GM12875 (cell line): ENCODE measurements around the gene TAPT1.

ENCODE experiments used
- H3K4me3 ChIP-seq: one replicate; pipeline ENCODE4 v1.5.1; 2011; ENCODE audit warnings: low read depth, low read length, control low read depth
- CTCF ChIP-seq: IDR thresholded peaks from 2 replicates; pipeline ENCODE4 v1.5.1; 2011; ENCODE audit warnings: low read depth, mild to moderate bottlenecking, control low read depth, inconsistent platforms, low read length, moderate library complexity, borderline replicate concordance; ENCODE audit not compliant: insufficient read depth

TAPT1 gene

GRCh38 chr4:16245241-16245640 lies 19.0 kb upstream of the TAPT1 start:
- no peak overlapping the region for H3K4me3 ChIP-seq
- TF ChIP-seq CTCF, result no peak

- no peak overlapping the region for H3K4me3 ChIP-seq
- no peak for TF ChIP-seq CTCF
These were observed 17.0 kb upstream of the TAPT1 start for GRCh38 chr4:16243285-16243684.

- no peak overlapping the region for H3K4me3 ChIP-seq
- TF ChIP-seq CTCF, result no peak
These were observed 14.0 kb upstream of the TAPT1 start for GRCh38 chr4:16240300-16240699.

GRCh38 chr4:16239086-16239485 lies 12.8 kb upstream of the TAPT1 start:
- TF ChIP-seq CTCF, result no peak
- H3K4me3 ChIP-seq, result no peak overlapping the region

- no peak overlapping the region for H3K4me3 ChIP-seq
- TF ChIP-seq CTCF, result no peak
These were observed 12.1 kb upstream of the TAPT1 start for GRCh38 chr4:16238327-16238726.

GRCh38 chr4:16237715-16238114 lies 11.4 kb upstream of the TAPT1 start:
- no peak overlapping the region for H3K4me3 ChIP-seq
- TF ChIP-seq CTCF, result no peak

GRCh38 chr4:16236402-16237023 lies 10.2 kb upstream of the TAPT1 start:
- H3K4me3 ChIP-seq, result no peak overlapping the region
- no peak for TF ChIP-seq CTCF
